ENCODE measurements around the gene PDSS2.

DNA sequence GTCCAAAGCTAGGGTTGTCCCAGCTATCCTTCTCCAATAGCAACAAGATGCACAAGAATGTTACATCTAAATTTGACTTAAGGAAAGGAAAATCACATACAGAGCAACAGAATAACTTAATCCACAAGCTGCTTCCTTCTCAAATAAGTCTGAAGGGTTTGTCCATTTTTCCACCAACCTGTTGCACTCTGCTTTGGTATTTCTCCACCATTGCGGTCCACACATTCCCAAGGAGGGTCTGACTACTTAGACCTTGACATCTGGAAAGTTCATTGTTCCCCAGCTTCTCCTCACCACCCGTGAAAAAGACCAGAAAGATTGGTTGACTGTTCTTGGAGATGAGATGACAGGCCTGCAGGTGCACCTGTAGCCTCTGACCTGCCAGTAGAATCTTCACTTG is 72.5 kb downstream of the PDSS2 start:
- TF ChIP-seq, protein P1, sequence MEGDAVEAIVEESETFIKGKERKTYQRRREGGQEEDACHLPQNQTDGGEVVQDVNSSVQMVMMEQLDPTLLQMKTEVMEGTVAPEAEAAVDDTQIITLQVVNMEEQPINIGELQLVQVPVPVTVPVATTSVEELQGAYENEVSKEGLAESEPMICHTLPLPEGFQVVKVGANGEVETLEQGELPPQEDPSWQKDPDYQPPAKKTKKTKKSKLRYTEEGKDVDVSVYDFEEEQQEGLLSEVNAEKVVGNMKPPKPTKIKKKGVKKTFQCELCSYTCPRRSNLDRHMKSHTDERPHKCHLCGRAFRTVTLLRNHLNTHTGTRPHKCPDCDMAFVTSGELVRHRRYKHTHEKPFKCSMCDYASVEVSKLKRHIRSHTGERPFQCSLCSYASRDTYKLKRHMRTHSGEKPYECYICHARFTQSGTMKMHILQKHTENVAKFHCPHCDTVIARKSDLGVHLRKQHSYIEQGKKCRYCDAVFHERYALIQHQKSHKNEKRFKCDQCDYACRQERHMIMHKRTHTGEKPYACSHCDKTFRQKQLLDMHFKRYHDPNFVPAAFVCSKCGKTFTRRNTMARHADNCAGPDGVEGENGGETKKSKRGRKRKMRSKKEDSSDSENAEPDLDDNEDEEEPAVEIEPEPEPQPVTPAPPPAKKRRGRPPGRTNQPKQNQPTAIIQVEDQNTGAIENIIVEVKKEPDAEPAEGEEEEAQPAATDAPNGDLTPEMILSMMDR (IDR thresholded peaks at IDR 0.05; ENCODE audit: low read length), result no peak
- TF ChIP-seq EZH2 (IDR thresholded peaks at IDR 0.05; ENCODE audit: borderline replicate concordance, low read length), result no peak

Measured in OCI-LY1 (cell line).